ENCODE data around the gene MRPL58.

GRCh38 chr17:75011401-75012095 lies 922 bp upstream of the MRPL58 start:
- TF ChIP-seq CTCF (conservative IDR thresholded peaks at IDR 0.05; ENCODE audit: low read depth in 2 of 2) (no peak), POLR2AphosphoS5 (IDR thresholded peaks at IDR 0.05; ENCODE audit: low read depth) (no peak), EZH2phosphoT487 (IDR thresholded peaks at IDR 0.05; ENCODE audit: unreplicated experiment) (no peak), REST (IDR thresholded peaks at IDR 0.05; ENCODE audit: unreplicated experiment) (no peak), EZH2 (IDR thresholded peaks at IDR 0.05; ENCODE audit: low read depth, unreplicated experiment) (no peak), STAT1 (IDR thresholded peaks at IDR 0.05; ENCODE audit: unreplicated experiment) (no peak), JUNB (IDR thresholded peaks at IDR 0.05; ENCODE audit: unreplicated experiment) (no peak)
